Nephron (organoid): ENCODE results near the gene BEST1.

Source experiments
- H3K27ac Mint-ChIP-seq, 3 experiments: 2 replicates each; pipeline ENCODE4 v1.8.0; 2020; ENCODE audit warnings: mixed read lengths in 3 of 3, mild to moderate bottlenecking in 2 of 3, moderate library complexity in 1 of 3
- H3K27me3 Mint-ChIP-seq: 2 replicates; pipeline ENCODE4 v1.8.0; 2021; ENCODE audit warnings: low read depth, mild to moderate bottlenecking, moderate library complexity, mixed read lengths
- H3K36me3 Mint-ChIP-seq: 2 replicates; pipeline ENCODE4 v1.8.0; 2020; ENCODE audit warnings: low read depth, mixed read lengths
- H3K4me1 Mint-ChIP-seq: 2 replicates; pipeline ENCODE4 v1.8.0; 2020; ENCODE audit warnings: mixed read lengths
- H3K4me3 Mint-ChIP-seq, 3 experiments: 2 replicates each; pipeline ENCODE4 v1.8.0; 2020; ENCODE audit warnings: mild to moderate bottlenecking in 3 of 3, mixed read lengths in 3 of 3, moderate library complexity in 2 of 3
- H3K9me3 Mint-ChIP-seq: 2 replicates; pipeline ENCODE4 v1.8.0; 2020; ENCODE audit warnings: mixed read lengths
- TF ChIP-seq, protein P1 (sequence below), 3 experiments: fragments of 200-600 bp; sonication (generic); IDR thresholded peaks; one replicate each; pipeline ENCODE4 v1.5.0; 2021; ENCODE audit warnings: antibody characterized with exemption in 3 of 3; ENCODE audit not compliant: unreplicated experiment in 3 of 3

The BEST1 gene

DNA sequence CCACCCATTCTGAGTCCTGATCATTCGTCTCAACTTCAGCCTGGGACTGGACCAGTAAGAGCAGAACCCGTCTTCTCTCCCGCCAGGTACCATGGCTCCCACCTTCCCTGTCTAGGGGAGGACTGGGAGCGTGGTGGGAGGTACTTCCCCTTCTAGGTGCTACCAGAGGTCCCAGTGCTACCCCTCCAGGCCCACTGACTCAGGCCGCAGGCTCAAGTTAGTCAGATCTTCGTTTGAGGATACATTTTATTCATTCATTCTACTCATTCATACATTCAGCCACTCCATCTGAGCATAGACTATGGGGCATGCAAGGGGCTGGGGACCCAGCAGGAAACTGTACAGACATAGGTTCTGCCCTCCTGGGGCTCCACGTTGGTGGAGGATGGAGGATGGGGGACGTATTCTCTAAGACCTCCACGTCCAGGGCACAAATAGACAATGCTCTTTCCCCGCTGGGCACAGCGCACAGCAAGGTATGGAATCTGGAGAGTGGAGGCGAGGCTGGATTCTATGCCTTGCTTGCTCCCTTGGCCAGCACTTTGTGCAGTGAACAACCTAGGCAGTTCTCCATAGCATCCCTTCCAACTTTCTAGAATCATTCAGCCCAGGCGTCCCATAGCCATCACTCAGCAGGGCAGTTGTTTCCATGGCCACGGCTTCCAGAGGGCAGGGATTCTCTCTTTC is 31.8 kb upstream of the BEST1 start:
- H3K9me3 Mint-ChIP-seq, result no peaks in the 10 kb centered on the region
- peak overlapping the region; percentile 81 to 98 (median 92) for H3K27ac Mint-ChIP-seq
- peaks cover 11% of the 10 kb centered on the region for H3K27me3 Mint-ChIP-seq
- peak overlapping the region; percentile 85 to 93 (median 93) for H3K4me3 Mint-ChIP-seq
- TF ChIP-seq, protein P1, sequence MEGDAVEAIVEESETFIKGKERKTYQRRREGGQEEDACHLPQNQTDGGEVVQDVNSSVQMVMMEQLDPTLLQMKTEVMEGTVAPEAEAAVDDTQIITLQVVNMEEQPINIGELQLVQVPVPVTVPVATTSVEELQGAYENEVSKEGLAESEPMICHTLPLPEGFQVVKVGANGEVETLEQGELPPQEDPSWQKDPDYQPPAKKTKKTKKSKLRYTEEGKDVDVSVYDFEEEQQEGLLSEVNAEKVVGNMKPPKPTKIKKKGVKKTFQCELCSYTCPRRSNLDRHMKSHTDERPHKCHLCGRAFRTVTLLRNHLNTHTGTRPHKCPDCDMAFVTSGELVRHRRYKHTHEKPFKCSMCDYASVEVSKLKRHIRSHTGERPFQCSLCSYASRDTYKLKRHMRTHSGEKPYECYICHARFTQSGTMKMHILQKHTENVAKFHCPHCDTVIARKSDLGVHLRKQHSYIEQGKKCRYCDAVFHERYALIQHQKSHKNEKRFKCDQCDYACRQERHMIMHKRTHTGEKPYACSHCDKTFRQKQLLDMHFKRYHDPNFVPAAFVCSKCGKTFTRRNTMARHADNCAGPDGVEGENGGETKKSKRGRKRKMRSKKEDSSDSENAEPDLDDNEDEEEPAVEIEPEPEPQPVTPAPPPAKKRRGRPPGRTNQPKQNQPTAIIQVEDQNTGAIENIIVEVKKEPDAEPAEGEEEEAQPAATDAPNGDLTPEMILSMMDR (IDR thresholded peaks at IDR 0.05; ENCODE audit: unreplicated experiment in 3 of 3), result no peak
- no peaks in the 10 kb centered on the region for H3K36me3 Mint-ChIP-seq
- peaks cover 66% of the 10 kb centered on the region for H3K4me1 Mint-ChIP-seq

- H3K36me3 Mint-ChIP-seq, result no peaks in the 10 kb centered on the region
- peak overlapping the region; percentile 81 to 98 (median 92) for H3K27ac Mint-ChIP-seq
- no peaks in the 10 kb centered on the region for H3K9me3 Mint-ChIP-seq
- H3K27me3 Mint-ChIP-seq, result peaks cover 11% of the 10 kb centered on the region
- peak overlapping the region; percentile 85 to 93 (median 93) for H3K4me3 Mint-ChIP-seq
- H3K4me1 Mint-ChIP-seq, result peaks cover 68% of the 10 kb centered on the region
- TF ChIP-seq, protein P1 (IDR thresholded peaks at IDR 0.05; ENCODE audit: unreplicated experiment in 3 of 3), result no peak
Observed at GRCh38 chr11:61918938-61919704, 31.0 kb upstream of the BEST1 start.

DNA sequence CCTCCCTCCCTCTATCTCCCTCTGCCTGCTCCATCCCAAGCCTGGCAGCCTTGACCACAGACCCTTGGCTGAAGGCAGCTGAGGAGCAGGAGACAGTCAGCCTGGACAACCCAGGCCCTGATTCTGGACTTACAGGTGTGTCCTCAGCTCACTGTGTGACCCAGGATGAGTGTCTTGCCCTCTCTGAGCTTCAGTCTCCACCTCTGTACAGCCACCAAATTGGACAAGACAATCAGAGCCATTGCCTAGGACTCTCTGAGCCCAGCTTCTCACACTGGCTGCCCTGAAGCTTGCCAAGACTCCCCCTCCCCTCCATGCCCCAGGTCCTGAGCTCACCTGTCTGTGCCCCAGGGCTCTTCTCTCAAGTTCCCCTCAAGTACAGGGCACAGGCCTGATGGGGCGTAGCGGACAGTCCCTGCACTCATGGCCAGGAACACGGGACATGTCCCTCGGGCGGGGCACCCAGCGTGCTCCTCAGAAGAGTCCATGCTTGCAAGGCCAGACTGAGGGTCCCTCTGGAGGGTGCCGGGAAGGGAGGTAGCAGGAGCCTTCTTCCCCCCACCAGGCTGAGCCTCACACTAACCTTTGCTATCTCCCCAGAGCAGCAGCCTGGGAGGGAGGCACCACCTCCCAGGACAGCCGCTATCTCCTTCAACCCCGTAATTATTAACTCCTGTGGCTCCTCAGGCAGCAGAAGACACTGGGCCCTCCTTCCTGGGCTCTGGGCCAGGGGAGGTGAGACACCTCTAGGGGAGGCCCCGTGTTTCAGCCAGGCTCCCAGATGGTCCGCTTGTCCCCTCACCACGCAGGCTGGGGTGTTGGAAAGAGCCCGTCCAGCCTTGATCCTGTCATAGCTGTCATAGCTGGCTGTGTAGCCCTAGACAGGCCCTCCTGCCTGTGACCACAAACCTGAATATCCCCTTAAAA is 30.2 kb upstream of the BEST1 start:
- H3K4me3 Mint-ChIP-seq, result peak overlapping the region; percentile 61 to 93 (median 65)
- TF ChIP-seq, protein P1 (IDR thresholded peaks at IDR 0.05; ENCODE audit: unreplicated experiment in 3 of 3), result no peak
- H3K27ac Mint-ChIP-seq, result peak overlapping the region; percentile 81 to 98 (median 92)

GRCh38 chr11:61921446-61921845 is 28.7 kb upstream of the BEST1 start:
- Mint-ChIP-seq H3K4me3 (peak overlapping the region in 2 of 3 experiments; percentile 4 to 55), H3K27ac (peak overlapping the region; percentile 85 to 90 (median 88)), H3K36me3 (no peaks in the 10 kb centered on the region), H3K27me3 (peaks cover 7% of the 10 kb centered on the region), H3K9me3 (no peaks in the 10 kb centered on the region), H3K4me1 (peaks cover 78% of the 10 kb centered on the region)
- TF ChIP-seq, protein P1 (IDR thresholded peaks at IDR 0.05; ENCODE audit: unreplicated experiment in 3 of 3), result no peak

More for the DNA sequence above, 30.2 kb upstream of the BEST1 start:
- Mint-ChIP-seq H3K36me3 (no peaks in the 10 kb centered on the region), H3K27me3 (peaks cover 11% of the 10 kb centered on the region), H3K9me3 (no peaks in the 10 kb centered on the region), H3K4me1 (peaks cover 70% of the 10 kb centered on the region)

GRCh38 chr11:61922539-61922938 is 27.6 kb upstream of the BEST1 start:
- peaks cover 85% of the 10 kb centered on the region for H3K4me1 Mint-ChIP-seq
- H3K27me3 Mint-ChIP-seq, result peaks cover 7% of the 10 kb centered on the region
- H3K4me3 Mint-ChIP-seq, result peak overlapping the region; percentile 19 to 73 (median 55)
- H3K36me3 Mint-ChIP-seq, result peaks cover 2% of the 10 kb centered on the region
- peaks cover under 1% of the 10 kb centered on the region for H3K9me3 Mint-ChIP-seq
- TF ChIP-seq, protein P1 (IDR thresholded peaks at IDR 0.05; ENCODE audit: unreplicated experiment in 3 of 3), result no peak
- peak overlapping the region; percentile 98 to 100 (median 99) for H3K27ac Mint-ChIP-seq
